Activated naive CD4-positive, alpha-beta T cell treated with Interleukin-2 at 50 U/mL for 16 hours (primary cell): ENCODE measurements around the gene STMN3.
A peak's percentile ranks its signal among the peaks of the same experiment; 100 is the strongest.
"Not testable (repeated sequence)": the region's sequence is repeated elsewhere in the genome, so short reads cannot be mapped to it uniquely, and the experiment has no call there.

Source experiments
- DNase-seq: peaks from one replicate; pipeline ENCODE4 v3.0.0-alpha.2; 2020

The STMN3 gene

GRCh38 chr20:63675681-63676368 lies 22.6 kb upstream of the STMN3 start:
- no peak for DNase-seq

GRCh38 chr20:63673951-63674350 lies 20.7 kb upstream of the STMN3 start:
- DNase-seq, result no peak

GRCh38 chr20:63672666-63673065 lies 19.4 kb upstream of the STMN3 start:
- DNase-seq, result no peak

GRCh38 chr20:63671695-63672094 lies 18.5 kb upstream of the STMN3 start:
- not testable (repeated sequence) for DNase-seq

- DNase-seq, result no peak
Observed at GRCh38 chr20:63668351-63668750, 15.1 kb upstream of the STMN3 start.

GRCh38 chr20:63667858-63668257 lies 14.6 kb upstream of the STMN3 start:
- DNase-seq, result no peak

- no peak for DNase-seq
Observed at GRCh38 chr20:63665708-63666107, 12.5 kb upstream of the STMN3 start.

- DNase-seq, result no peak
Observed at GRCh38 chr20:63664861-63665594, 11.8 kb upstream of the STMN3 start.

- DNase-seq, result no peak
Observed at GRCh38 chr20:63664143-63664851, 11.1 kb upstream of the STMN3 start.

GRCh38 chr20:63663332-63664066 lies 10.3 kb upstream of the STMN3 start:
- no peak for DNase-seq

- no peak for DNase-seq
Observed at GRCh38 chr20:63662813-63663189, 9.6 kb upstream of the STMN3 start.

GRCh38 chr20:63661959-63662812 lies 9.0 kb upstream of the STMN3 start:
- DNase-seq, result no peak

GRCh38 chr20:63661108-63661507 lies 7.9 kb upstream of the STMN3 start:
- no peak for DNase-seq

GRCh38 chr20:63660622-63661021 lies 7.4 kb upstream of the STMN3 start:
- DNase-seq, result no peak

- DNase-seq, result not testable (repeated sequence)
Observed at GRCh38 chr20:63660174-63660573, 7.0 kb upstream of the STMN3 start.

GRCh38 chr20:63659370-63659769 lies 6.1 kb upstream of the STMN3 start:
- no peak for DNase-seq

- DNase-seq, result no peak
Observed at GRCh38 chr20:63658749-63659187, 5.5 kb upstream of the STMN3 start.

GRCh38 chr20:63657937-63658748 lies 4.9 kb upstream of the STMN3 start, which contains the start of gene RTEL1:
RTEL1 (plus strand) TSS chr20:63658312; CDS start chr20:63659403, 1,091 bp downstream.
- DNase-seq, result peak; percentile 91

GRCh38 chr20:63657260-63657936 lies 4.2 kb upstream of the STMN3 start:
- DNase-seq, result no peak

- no peak for DNase-seq
Observed at GRCh38 chr20:63656451-63656850, 3.2 kb upstream of the STMN3 start.

- DNase-seq, result no peak
Observed at GRCh38 chr20:63655249-63655648, 2.0 kb upstream of the STMN3 start.
